22Rv1 (cell line): ENCODE measurements around the gene IFNL2.

Experiments
- CTCF ChIP-seq: fragments of 450-650 bp; IDR thresholded peaks from 2 replicates; pipeline ENCODE4 v1.5.1; 2017; ENCODE audit warnings: mild to moderate bottlenecking
- ZFX ChIP-seq: fragments of 450-650 bp; IDR thresholded peaks from 2 replicates; pipeline ENCODE4 v1.6.1; 2017; ENCODE audit warnings: antibody characterized with exemption, borderline replicate concordance

GRCh38 chr19:39262496-39262895 lies 5.7 kb upstream of the IFNL2 start:
- TF ChIP-seq CTCF: no peak
- TF ChIP-seq ZFX: no peak
